K562 (cell line): ENCODE results near the gene SLC22A23. TPM values are rescaled to one million over a fixed set of nuclear protein-coding genes. Genes with fewer than 3 reads are reported as not detected.

Source experiments
- ATF1 ChIP-seq, 2 experiments: fragments of 450-650 bp in 1 of 2; IDR thresholded peaks; 2 replicates each; pipeline ENCODE4 v1.6.1; 2016; ENCODE audit warnings: missing compliant biosample characterization in 1 of 2, missing genetic modification characterization in 1 of 2
- BDP1 ChIP-seq: IDR thresholded peaks from 3 replicates; pipeline ENCODE4 v1.6.1; 2011; ENCODE audit not compliant: insufficient read length, insufficient read depth
- FUS ChIP-seq: fragments of 200-400 bp; formaldehyde crosslinking; optimal IDR thresholded peaks from 2 replicates; pipeline ENCODE3; 2017; ENCODE audit warnings: low read depth, low read length
- PCBP2 ChIP-seq: fragments of 200-400 bp; formaldehyde crosslinking; IDR thresholded peaks from 2 replicates; pipeline ENCODE4 v1.6.1; 2018; ENCODE audit warnings: low read length, low read depth, mild to moderate bottlenecking, moderate library complexity; ENCODE audit not compliant: poor library complexity, severe bottlenecking
- RAD21 ChIP-seq, 2 experiments: fragments of 250-450 bp in 1 of 2; fragments of 450-650 bp in 1 of 2; sonication (Bioruptor Pico) in 1 of 2; formaldehyde crosslinking in 1 of 2; IDR thresholded peaks in 1 of 2; conservative IDR thresholded peaks in 1 of 2; 2 replicates each; pipeline versions ENCODE4 v1.4.0 to v1.8.0; 2020 to 2022; ENCODE audit warnings: mild to moderate bottlenecking in 2 of 2, moderate library complexity in 1 of 2
- RB1 ChIP-seq: fragments of 450-650 bp; IDR thresholded peaks from 2 replicates; pipeline ENCODE4 v1.6.1; 2017; ENCODE audit warnings: low read depth, mild to moderate bottlenecking
- SRSF9 ChIP-seq: fragments of 200-400 bp; formaldehyde crosslinking; IDR thresholded peaks from 2 replicates; pipeline ENCODE4 v1.6.1; 2017; ENCODE audit warnings: low read depth, low read length, borderline replicate concordance
- polyA plus RNA-seq, 8 experiments: library from polyadenylated mRNA; depleted of rRNA in 4 of 8; stranded (reverse) in 5 of 8; unstranded in 3 of 8; fragments of >200 nt; fragmentation: Nextera tagmentation in 2 of 8; fragmentation: Illumina TruSeq in 1 of 8; extraction: Ambion mirVana in 2 of 8; extraction: Trizol in 1 of 8; gene quantifications; 2 replicates each; pipeline versions ENCODE4 v1.2.1 to v1.2.3, GENCODE V29; 2011 to 2014; ENCODE audit warnings: inconsistent platforms in 1 of 8, missing spikeins in 1 of 8
- total RNA-seq, 7 experiments: library from RNA; depleted of rRNA in 6 of 7; stranded (reverse); fragments of >200 nt in 6 of 7; fragmentation: Illumina TruSeq in 2 of 7; extraction: Trizol in 2 of 7; gene quantifications; 2 replicates each; pipeline versions ENCODE4 v1.2.1 to v1.2.3, GENCODE V29; 2011 to 2021; ENCODE audit warnings: low replicate concordance in 1 of 7
- TF ChIP-seq, protein P1 (sequence below), 3 experiments: IDR thresholded peaks in 2 of 3; conservative IDR thresholded peaks in 1 of 3; 2 replicates each; pipeline ENCODE4 v1.5.1; 2011 to 2012; ENCODE audit warnings: low read length in 3 of 3, mild to moderate bottlenecking in 3 of 3, control low read depth in 2 of 3, improper control_type of control experiment in 1 of 3, inconsistent platforms in 1 of 3, low read depth in 1 of 3, mixed read lengths in 1 of 3, moderate library complexity in 1 of 3; ENCODE audit not compliant: insufficient read depth in 2 of 3
- TF ChIP-seq, protein P2 (sequence below): sonication (generic); formaldehyde crosslinking; IDR thresholded peaks from 2 replicates; pipeline ENCODE4 v1.8.0; 2022; ENCODE audit warnings: mild to moderate bottlenecking, missing genetic modification reagents
- TF ChIP-seq, protein P3 (sequence below): fragments of 450-650 bp; conservative IDR thresholded peaks from 2 replicates; pipeline ENCODE4 v1.6.1; 2016; ENCODE audit warnings: missing genetic modification characterization, low read depth, mild to moderate bottlenecking, control low read depth, missing compliant biosample characterization
- TF ChIP-seq, protein P4 (sequence below), 2 experiments: fragments of 450-650 bp in 1 of 2; IDR thresholded peaks; 2 replicates each; pipeline ENCODE4 v1.6.1; 2011 to 2017; ENCODE audit warnings: low read depth in 2 of 2, antibody characterized with exemption in 1 of 2, borderline replicate concordance in 1 of 2, low read length in 1 of 2, mild to moderate bottlenecking in 1 of 2, mixed read lengths in 1 of 2; ENCODE audit not compliant: control insufficient read depth in 1 of 2

SLC22A23 gene
- total and polyA plus RNA-seq, 9 of the 15 experiments (the other 6 are each of a cell fraction or from before 2014, with no cell fraction given), result 0.30 to 8.7 (median 2.5) TPM

DNA sequence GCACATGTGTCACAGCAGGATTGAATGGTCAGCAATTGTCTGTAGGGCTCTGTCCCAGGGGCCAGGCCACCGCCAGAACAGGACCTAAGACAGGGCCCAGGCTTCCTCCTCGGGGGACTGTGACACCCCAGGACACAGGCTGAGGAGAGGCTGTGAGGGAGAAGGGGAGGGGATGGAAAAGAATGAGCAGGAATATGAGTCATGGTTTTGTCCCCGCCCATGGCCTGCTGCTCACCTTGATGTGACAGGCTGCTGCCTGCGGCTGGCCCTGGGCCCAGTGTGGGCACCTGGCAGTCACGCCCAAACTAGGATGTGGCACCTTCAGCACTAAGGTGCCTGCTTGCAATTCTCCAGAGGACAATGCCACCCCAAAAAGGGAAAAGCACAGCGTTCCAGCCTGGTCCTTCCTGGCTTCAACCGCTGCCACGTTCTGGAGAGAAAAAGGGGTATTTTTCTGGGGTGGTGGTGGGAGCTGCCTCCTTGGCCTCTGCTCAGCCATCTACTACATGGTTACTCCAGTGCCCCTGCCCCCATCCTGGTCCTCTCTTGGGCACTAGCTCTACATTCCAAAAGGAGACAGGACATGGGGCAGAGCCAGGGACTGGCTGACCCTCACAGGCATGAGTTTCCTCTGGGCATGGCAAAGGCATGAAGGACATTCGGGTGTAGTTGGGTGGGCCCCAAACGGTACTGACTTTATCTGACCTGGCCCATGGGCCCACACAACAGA is 93.4 kb downstream of the SLC22A23 start (continued):
- TF ChIP-seq, protein P1, sequence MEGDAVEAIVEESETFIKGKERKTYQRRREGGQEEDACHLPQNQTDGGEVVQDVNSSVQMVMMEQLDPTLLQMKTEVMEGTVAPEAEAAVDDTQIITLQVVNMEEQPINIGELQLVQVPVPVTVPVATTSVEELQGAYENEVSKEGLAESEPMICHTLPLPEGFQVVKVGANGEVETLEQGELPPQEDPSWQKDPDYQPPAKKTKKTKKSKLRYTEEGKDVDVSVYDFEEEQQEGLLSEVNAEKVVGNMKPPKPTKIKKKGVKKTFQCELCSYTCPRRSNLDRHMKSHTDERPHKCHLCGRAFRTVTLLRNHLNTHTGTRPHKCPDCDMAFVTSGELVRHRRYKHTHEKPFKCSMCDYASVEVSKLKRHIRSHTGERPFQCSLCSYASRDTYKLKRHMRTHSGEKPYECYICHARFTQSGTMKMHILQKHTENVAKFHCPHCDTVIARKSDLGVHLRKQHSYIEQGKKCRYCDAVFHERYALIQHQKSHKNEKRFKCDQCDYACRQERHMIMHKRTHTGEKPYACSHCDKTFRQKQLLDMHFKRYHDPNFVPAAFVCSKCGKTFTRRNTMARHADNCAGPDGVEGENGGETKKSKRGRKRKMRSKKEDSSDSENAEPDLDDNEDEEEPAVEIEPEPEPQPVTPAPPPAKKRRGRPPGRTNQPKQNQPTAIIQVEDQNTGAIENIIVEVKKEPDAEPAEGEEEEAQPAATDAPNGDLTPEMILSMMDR (IDR thresholded peaks at IDR 0.05 in 2 of 3, conservative IDR thresholded peaks at IDR 0.05 in 1 of 3; ENCODE audit: insufficient read depth in 2 of 3, low read depth in 1 of 3, low read length in 3 of 3), result no peak
- TF ChIP-seq, protein P2, sequence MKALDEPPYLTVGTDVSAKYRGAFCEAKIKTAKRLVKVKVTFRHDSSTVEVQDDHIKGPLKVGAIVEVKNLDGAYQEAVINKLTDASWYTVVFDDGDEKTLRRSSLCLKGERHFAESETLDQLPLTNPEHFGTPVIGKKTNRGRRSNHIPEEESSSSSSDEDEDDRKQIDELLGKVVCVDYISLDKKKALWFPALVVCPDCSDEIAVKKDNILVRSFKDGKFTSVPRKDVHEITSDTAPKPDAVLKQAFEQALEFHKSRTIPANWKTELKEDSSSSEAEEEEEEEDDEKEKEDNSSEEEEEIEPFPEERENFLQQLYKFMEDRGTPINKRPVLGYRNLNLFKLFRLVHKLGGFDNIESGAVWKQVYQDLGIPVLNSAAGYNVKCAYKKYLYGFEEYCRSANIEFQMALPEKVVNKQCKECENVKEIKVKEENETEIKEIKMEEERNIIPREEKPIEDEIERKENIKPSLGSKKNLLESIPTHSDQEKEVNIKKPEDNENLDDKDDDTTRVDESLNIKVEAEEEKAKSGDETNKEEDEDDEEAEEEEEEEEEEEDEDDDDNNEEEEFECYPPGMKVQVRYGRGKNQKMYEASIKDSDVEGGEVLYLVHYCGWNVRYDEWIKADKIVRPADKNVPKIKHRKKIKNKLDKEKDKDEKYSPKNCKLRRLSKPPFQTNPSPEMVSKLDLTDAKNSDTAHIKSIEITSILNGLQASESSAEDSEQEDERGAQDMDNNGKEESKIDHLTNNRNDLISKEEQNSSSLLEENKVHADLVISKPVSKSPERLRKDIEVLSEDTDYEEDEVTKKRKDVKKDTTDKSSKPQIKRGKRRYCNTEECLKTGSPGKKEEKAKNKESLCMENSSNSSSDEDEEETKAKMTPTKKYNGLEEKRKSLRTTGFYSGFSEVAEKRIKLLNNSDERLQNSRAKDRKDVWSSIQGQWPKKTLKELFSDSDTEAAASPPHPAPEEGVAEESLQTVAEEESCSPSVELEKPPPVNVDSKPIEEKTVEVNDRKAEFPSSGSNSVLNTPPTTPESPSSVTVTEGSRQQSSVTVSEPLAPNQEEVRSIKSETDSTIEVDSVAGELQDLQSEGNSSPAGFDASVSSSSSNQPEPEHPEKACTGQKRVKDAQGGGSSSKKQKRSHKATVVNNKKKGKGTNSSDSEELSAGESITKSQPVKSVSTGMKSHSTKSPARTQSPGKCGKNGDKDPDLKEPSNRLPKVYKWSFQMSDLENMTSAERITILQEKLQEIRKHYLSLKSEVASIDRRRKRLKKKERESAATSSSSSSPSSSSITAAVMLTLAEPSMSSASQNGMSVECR (CRISPR knock-in tag), result 0 out of 2 replicates have a peak, but pooled peaks have one; percentile 20
- TF ChIP-seq RAD21 (CRISPR knock-in tag; conservative IDR thresholded peaks at IDR 0.05 in 1 of 2, IDR thresholded peaks at IDR 0.05 in 1 of 2) (no peak), BDP1 (no peak), SRSF9 (no peak), PCBP2 (no peak), FUS (no peak), ATF1 (CRISPR knock-in tag; IDR thresholded peaks at IDR 0.05) (no peak), ATF1 (tag; IDR thresholded peaks at IDR 0.05) (no peak), RB1 (no peak)
- TF ChIP-seq, protein P3, sequence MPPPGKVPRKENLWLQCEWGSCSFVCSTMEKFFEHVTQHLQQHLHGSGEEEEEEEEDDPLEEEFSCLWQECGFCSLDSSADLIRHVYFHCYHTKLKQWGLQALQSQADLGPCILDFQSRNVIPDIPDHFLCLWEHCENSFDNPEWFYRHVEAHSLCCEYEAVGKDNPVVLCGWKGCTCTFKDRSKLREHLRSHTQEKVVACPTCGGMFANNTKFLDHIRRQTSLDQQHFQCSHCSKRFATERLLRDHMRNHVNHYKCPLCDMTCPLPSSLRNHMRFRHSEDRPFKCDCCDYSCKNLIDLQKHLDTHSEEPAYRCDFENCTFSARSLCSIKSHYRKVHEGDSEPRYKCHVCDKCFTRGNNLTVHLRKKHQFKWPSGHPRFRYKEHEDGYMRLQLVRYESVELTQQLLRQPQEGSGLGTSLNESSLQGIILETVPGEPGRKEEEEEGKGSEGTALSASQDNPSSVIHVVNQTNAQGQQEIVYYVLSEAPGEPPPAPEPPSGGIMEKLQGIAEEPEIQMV (tag), result no peak
- TF ChIP-seq, protein P4, sequence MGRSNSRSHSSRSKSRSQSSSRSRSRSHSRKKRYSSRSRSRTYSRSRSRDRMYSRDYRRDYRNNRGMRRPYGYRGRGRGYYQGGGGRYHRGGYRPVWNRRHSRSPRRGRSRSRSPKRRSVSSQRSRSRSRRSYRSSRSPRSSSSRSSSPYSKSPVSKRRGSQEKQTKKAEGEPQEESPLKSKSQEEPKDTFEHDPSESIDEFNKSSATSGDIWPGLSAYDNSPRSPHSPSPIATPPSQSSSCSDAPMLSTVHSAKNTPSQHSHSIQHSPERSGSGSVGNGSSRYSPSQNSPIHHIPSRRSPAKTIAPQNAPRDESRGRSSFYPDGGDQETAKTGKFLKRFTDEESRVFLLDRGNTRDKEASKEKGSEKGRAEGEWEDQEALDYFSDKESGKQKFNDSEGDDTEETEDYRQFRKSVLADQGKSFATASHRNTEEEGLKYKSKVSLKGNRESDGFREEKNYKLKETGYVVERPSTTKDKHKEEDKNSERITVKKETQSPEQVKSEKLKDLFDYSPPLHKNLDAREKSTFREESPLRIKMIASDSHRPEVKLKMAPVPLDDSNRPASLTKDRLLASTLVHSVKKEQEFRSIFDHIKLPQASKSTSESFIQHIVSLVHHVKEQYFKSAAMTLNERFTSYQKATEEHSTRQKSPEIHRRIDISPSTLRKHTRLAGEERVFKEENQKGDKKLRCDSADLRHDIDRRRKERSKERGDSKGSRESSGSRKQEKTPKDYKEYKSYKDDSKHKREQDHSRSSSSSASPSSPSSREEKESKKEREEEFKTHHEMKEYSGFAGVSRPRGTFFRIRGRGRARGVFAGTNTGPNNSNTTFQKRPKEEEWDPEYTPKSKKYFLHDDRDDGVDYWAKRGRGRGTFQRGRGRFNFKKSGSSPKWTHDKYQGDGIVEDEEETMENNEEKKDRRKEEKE (IDR thresholded peaks at IDR 0.05; ENCODE audit: borderline replicate concordance in 1 of 2, control insufficient read depth in 1 of 2, low read depth in 2 of 2, low read length in 1 of 2), result no peak
